Measurements from ENCODE around the gene IQSEC1. TPM values are rescaled to one million over a fixed set of nuclear protein-coding genes. Genes with fewer than 3 reads are reported as not detected.

The IQSEC1 gene
- total RNA-seq, 1 donor: 22.1 TPM

DNA sequence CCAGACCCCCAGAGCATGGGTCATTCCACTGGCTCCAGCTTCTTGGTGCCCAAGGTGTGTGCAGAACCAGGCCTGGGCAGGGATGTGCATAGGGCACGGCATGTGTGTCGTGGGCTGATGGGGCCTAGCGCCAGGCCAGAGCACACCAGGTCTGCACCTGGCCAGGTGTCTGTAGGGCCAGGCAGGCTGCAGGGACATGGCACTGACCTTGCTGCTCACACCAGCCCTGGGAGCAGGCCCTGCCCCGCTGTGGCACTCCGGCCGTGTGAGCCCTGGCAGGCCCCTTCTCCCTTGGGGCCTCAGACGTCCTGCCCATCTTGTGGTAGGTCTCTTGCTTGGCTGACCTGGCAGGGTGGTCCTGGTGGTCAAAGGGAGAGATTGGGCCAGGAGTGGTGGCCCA lies 147.6 kb downstream of the IQSEC1 start:
- Histone ChIP-seq H3K27me3 (ENCODE audit: insufficient read depth, low read length) (no peaks in the 10 kb centered on the region), H2AFZ (ENCODE audit: low read length) (no peak overlapping the region), H3K79me2 (ENCODE audit: insufficient read depth, low read length) (no peaks in the 10 kb centered on the region), H3K4me1 (ENCODE audit: insufficient read depth, low read length) (no peaks in the 10 kb centered on the region), H3K27ac (ENCODE audit: low read depth, low read length) (no peak overlapping the region), H3K36me3 (ENCODE audit: insufficient read depth, low read length) (peaks cover 14% of the 10 kb centered on the region), H3K4me3 (ENCODE audit: insufficient read depth, low read length) (no peak overlapping the region), H4K20me1 (ENCODE audit: insufficient read depth, low read length) (peaks cover 33% of the 10 kb centered on the region), H3K4me2 (ENCODE audit: insufficient read depth, low read length) (no peak overlapping the region), H3K9me3 (ENCODE audit: low read depth, low read length) (no peaks in the 10 kb centered on the region)
- DNase-seq (ENCODE audit: insufficient read length, low spot score, missing footprints): no peak
- no peak for TF ChIP-seq CTCF (IDR thresholded peaks at IDR 0.05; ENCODE audit: extremely low read depth, low read depth, low read length)

- Histone ChIP-seq H3K4me1 (ENCODE audit: insufficient read depth, low read length) (no peaks in the 10 kb centered on the region), H3K4me3 (ENCODE audit: insufficient read depth, low read length) (no peak overlapping the region), H3K36me3 (ENCODE audit: insufficient read depth, low read length) (peaks cover 16% of the 10 kb centered on the region), H2AFZ (ENCODE audit: low read length) (no peak overlapping the region), H3K9me3 (ENCODE audit: low read depth, low read length) (no peaks in the 10 kb centered on the region), H3K27me3 (ENCODE audit: insufficient read depth, low read length) (no peaks in the 10 kb centered on the region), H4K20me1 (ENCODE audit: insufficient read depth, low read length) (peaks cover 21% of the 10 kb centered on the region), H3K27ac (ENCODE audit: low read depth, low read length) (no peak overlapping the region), H3K79me2 (ENCODE audit: insufficient read depth, low read length) (no peaks in the 10 kb centered on the region), H3K4me2 (ENCODE audit: insufficient read depth, low read length) (no peak overlapping the region)
- TF ChIP-seq CTCF (IDR thresholded peaks at IDR 0.05; ENCODE audit: extremely low read depth, low read depth, low read length): no peak
- DNase-seq (ENCODE audit: insufficient read length, low spot score, missing footprints): no peak
These were observed 148.8 kb downstream of the IQSEC1 start for GRCh38 chr3:12924437-12924836.

DNA sequence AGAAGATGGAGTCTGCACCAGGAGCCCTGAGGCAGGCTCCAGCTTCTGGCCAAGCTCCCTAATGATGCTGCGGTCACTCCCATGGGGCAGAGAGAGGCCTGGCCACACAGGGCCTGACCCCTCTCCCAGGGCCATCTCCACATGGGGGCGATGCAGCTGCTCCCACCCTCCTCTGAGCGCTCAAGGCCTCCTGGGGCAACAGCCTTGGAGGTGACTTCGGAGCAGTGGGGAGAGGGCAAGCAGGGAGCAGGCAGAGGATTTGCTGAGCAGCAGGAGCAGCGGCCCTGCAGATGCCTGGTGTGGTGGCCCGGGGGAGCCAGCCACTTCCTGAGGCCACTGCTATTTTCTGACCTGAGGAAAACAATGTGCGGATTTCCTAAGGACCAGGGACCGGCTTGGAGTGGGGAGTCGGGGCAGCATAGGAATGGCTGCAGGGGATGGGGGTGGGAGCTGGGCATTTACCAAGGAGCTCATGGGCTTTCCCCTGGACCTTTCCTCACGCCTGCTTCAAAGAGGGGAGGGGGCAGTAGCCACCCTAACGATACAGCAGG lies 150.3 kb downstream of the IQSEC1 start:
- no peak overlapping the region for H3K27ac ChIP-seq (ENCODE audit: low read depth, low read length)
- no peak overlapping the region for H3K4me2 ChIP-seq (ENCODE audit: insufficient read depth, low read length)
- no peak for DNase-seq (ENCODE audit: insufficient read length, low spot score, missing footprints)
- H4K20me1 ChIP-seq (ENCODE audit: insufficient read depth, low read length): peaks cover 18% of the 10 kb centered on the region
- H3K4me1 ChIP-seq (ENCODE audit: insufficient read depth, low read length): no peaks in the 10 kb centered on the region
- no peaks in the 10 kb centered on the region for H3K79me2 ChIP-seq (ENCODE audit: insufficient read depth, low read length)
- H3K27me3 ChIP-seq (ENCODE audit: insufficient read depth, low read length): no peaks in the 10 kb centered on the region
- H3K4me3 ChIP-seq (ENCODE audit: insufficient read depth, low read length): no peak overlapping the region
- H3K9me3 ChIP-seq (ENCODE audit: low read depth, low read length): no peaks in the 10 kb centered on the region
- peaks cover 21% of the 10 kb centered on the region for H3K36me3 ChIP-seq (ENCODE audit: insufficient read depth, low read length)
- no peak for TF ChIP-seq CTCF (IDR thresholded peaks at IDR 0.05; ENCODE audit: extremely low read depth, low read depth, low read length)
- H2AFZ ChIP-seq (ENCODE audit: low read length): no peak overlapping the region

- H4K20me1 ChIP-seq (ENCODE audit: insufficient read depth, low read length): peaks cover 18% of the 10 kb centered on the region
These were observed 150.9 kb downstream of the IQSEC1 start for GRCh38 chr3:12922306-12922705.

More at GRCh38 chr3:12922306-12922705, 150.9 kb downstream of the IQSEC1 start:
- no peaks in the 10 kb centered on the region for H3K79me2 ChIP-seq (ENCODE audit: insufficient read depth, low read length)
- no peaks in the 10 kb centered on the region for H3K9me3 ChIP-seq (ENCODE audit: low read depth, low read length)
- peaks cover 21% of the 10 kb centered on the region for H3K36me3 ChIP-seq (ENCODE audit: insufficient read depth, low read length)
- no peak for DNase-seq (ENCODE audit: insufficient read length, low spot score, missing footprints)
- no peaks in the 10 kb centered on the region for H3K4me1 ChIP-seq (ENCODE audit: insufficient read depth, low read length)
- no peak overlapping the region for H2AFZ ChIP-seq (ENCODE audit: low read length)
- no peaks in the 10 kb centered on the region for H3K27me3 ChIP-seq (ENCODE audit: insufficient read depth, low read length)
- TF ChIP-seq CTCF (IDR thresholded peaks at IDR 0.05; ENCODE audit: extremely low read depth, low read depth, low read length): no peak
- H3K27ac ChIP-seq (ENCODE audit: low read depth, low read length): no peak overlapping the region
- H3K4me2 ChIP-seq (ENCODE audit: insufficient read depth, low read length): no peak overlapping the region
- no peak overlapping the region for H3K4me3 ChIP-seq (ENCODE audit: insufficient read depth, low read length)
